Stimulated activated CD4-positive, alpha-beta T cell treated with anti-CD3 and anti-CD28 coated beads, Interleukin-15, amount 100 ng/mL, for 1 hour (primary cell): ENCODE data around the gene FTCDNL1.

Experiments
- DNase-seq, 2 donors: peaks; one replicate each; pipeline ENCODE4 v3.0.0-alpha.2; 2020; ENCODE audit warnings: low read depth in 1 of 2, low spot score in 1 of 2

FTCDNL1 gene

DNA sequence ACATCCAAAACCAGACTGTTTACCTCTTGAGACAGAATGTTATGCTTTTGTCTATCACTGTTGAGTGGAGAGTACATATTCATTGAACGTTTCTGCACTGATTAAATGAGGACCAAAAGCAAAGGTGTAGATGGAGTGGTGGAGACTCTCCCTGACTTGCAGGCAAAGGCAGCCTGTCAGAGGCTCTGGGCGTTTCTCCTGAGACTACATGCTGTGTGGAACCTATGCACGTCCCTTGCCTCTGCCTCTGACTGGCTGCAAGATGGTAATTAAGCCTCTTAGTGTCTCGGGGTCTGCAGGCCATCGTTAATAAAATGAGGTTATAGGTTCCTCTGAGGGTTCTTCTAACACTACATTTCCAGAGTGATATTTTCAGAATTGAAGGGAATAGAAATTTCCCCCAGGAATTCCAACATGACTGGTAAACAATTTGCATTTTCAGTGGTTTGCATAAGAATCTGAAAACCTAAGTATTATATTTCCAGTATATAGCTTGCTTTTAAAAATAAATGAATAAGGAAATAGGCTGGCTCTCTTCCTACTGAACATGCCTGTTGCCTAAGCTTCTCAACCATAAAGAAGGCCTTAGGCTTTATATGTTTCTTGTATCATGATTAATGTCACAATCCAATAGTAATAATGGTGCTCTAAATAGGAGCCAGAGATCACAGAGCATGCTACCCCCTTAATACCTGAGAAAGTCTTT lies 107.4 kb downstream of the FTCDNL1 start:
- DNase-seq, result no peak

DNA sequence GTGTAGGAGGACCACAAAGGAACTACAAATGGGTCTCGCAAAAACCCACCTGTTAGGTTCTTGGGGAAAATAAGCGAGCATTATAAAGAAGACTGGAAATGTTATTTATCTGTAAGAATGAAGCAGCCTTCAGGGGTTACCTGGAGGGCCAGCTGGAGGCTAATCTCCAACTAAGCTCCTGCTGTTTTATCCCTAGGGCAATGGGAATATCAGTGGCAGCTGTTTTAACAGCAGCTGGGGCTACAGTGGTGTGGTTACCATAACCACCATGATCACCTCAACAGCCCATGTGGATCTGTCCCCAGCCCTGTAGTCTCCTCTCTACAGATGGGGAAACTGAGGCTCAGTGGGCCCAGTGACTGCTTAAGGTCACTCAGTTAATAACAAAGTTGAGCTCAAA lies 108.1 kb downstream of the FTCDNL1 start:
- DNase-seq, result no peak

DNA sequence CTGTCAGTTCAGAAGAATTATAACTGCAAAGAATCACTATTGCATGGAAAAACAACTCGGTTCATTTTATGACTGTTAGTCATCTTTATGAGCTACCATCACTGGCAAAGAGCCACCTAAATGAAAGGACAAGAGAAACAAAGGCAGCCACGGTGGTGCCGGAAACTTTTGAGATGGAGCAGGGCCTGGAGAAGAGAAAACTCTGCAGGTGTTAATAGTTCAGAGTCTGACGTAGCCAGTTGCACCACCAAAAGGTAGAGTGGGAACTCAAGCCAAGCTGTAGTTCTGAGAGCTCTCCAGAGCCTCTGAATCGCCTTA lies 110.9 kb downstream of the FTCDNL1 start:
- no peak for DNase-seq

DNA sequence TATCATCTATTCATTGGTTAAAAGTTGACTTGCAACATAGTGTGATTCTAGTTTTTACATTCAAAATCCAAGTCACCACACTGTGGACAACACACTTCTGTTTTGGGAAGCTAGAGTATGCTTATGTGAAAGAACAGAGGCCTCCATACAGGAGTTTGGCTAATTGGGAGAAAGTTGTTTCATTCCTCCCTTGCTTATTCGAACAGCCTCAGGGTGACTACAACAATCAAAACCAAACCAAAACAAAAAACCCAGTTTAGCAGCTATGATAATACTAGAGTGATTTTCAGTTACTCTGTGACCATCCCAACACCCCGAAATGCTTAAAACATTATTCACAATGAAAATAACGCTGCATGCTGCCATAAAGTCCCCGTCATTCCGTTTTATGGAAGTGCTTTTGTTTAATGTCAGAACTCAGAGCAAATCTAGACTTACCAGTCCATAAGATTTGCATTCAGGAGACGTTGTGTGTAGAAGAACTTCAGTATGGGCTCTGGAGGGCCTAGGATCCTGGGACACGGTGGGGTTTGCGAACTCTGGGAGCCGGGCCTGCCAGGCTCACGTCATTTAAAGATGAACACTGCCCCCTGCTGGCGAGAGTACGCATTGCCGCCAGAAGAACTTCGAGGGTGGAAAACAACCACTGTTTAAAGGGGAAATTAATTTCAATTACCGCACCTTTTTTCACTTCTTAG lies 111.4 kb downstream of the FTCDNL1 start:
- DNase-seq, result peak; percentile 26 to 47

DNA sequence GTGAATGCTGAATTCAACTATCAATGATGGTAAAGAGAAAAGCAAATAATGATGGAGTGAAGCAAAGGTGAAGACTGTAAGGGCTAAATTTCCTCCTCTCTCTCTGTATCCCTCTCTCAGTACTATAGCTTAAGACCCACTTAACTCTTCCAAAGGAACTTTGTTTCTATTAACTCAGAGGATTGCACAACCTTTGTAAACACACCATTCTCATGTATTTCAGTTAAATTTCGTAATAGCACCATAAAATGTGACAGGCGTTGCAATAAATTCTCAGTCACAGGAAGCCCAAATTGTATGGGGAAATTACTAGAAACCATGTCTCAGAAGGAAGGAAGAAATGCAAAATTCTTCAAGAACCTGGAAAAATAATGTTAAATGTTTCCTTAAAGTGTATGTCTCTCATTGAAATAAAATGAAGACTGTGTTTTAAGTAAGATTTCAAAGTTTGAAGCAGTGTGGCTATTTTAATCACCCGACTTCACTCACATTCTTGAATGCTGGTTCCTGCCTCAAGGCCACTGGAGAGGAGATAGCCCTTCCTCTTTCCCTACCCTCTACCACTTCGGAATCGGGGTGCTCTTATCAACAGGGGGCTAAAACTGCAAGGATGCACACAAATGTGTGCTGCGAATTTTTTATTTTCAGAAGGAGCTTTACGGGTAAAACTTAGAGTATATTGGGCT lies 112.1 kb downstream of the FTCDNL1 start:
- DNase-seq, result no peak

DNA sequence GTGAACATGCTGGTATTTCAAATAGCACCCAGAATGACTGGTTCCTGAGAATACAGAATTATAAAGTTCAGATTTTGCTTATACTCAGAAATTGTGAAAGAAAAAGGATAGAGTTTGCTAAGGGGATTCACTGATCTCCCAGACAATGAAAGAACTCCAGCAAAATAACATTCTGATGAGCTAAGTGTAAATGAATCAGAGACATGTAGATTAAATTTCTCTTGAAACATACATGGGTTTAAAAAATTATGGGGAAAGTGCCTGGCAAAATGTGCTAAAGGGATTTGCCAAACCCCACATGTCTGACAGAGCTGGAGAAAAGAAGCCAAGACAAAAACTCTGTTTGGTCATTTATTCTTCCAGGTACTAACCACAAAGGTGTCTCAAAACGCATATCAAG lies 116.3 kb downstream of the FTCDNL1 start:
- DNase-seq, result no peak

DNA sequence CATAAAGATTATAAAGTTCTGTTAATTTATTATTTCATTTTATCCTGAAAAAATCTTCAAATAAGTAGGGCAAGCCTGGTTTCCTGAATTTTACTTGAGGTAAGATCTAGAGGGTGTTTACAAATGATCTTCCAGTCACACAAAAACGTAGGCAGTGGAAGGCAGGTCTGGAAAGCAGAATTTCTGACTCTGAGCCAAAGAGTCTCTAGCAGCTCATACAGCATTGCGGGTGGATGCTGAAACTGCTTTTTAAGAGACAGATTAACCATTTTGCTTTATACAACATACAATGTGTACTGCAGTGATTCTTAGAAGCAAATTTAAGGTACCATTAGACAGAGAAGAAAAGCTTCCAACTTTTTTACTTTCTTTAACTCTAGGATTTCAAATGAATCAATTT lies 117.0 kb downstream of the FTCDNL1 start:
- DNase-seq, result no peak

DNA sequence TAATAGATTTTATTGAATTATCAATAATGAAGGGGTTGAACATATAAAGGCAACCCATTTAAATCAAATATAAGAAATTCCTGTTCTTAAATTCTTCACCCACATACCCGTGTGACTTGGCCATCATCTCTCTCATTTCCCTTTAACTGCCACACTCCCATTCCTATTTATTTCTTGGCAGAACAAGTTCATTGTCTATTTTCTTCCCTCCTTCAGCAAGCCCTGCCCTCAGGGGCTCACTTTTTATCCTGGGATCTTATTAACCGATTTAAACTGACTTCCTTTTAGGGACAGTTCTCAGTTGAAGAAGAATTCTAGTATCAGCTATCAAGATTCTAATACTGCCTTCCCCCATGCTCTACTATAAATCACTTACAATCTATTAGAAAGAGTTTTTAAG lies 123.2 kb downstream of the FTCDNL1 start:
- no peak for DNase-seq

DNA sequence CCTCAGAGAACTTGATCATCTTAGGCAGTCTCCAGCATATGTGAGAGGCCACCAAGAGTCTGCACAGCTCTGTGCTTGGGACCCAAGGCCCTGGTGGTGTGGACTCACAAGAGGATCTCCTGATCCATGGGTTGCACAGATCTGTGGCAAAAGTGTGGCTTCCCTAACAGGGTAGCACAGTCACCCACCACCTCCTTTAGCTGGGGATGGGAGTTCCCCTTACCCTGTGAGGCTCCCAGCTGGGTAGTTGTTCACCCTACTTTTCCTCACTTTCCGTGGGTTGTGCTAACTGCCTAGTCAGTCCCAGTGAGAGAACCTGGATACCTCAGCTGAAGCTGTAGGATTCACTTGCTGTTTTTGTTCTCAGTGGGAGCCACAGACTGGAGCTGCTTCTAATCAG lies 123.7 kb downstream of the FTCDNL1 start:
- DNase-seq, result no peak

DNA sequence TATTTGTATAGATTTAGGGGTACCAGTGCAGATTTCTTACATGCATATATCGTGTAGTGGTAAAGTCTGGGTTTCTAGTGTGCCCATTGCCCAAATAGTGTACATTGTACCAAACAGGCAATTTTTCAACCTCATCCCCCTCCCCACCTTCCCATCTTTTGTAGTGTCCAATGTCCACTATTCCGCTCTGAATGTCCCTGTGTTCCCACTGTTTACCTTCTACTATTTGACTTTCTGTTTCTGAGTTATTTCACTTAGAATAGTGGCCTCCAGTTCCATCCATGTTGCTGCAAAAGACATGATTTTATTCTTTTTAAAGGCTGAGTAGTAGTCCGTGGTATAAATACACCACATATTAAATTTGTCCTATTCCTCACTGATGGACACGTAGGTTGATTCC lies 132.9 kb downstream of the FTCDNL1 start:
- DNase-seq, result no peak

DNA sequence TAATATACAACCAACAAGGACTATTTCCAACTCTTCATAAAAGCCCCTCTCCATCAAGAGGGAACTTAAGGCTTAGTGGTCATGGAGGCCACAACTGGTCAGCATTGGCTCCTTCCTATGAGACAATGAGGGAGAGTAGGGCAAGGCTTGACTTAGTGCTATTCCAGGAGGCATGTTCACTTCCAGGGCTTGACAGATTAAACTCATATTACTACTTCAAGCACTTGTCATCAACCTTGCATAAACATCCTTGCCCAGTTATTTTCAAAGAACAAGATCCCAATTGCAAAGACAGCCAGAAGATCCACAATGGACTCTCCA lies 133.4 kb downstream of the FTCDNL1 start:
- no peak for DNase-seq

DNA sequence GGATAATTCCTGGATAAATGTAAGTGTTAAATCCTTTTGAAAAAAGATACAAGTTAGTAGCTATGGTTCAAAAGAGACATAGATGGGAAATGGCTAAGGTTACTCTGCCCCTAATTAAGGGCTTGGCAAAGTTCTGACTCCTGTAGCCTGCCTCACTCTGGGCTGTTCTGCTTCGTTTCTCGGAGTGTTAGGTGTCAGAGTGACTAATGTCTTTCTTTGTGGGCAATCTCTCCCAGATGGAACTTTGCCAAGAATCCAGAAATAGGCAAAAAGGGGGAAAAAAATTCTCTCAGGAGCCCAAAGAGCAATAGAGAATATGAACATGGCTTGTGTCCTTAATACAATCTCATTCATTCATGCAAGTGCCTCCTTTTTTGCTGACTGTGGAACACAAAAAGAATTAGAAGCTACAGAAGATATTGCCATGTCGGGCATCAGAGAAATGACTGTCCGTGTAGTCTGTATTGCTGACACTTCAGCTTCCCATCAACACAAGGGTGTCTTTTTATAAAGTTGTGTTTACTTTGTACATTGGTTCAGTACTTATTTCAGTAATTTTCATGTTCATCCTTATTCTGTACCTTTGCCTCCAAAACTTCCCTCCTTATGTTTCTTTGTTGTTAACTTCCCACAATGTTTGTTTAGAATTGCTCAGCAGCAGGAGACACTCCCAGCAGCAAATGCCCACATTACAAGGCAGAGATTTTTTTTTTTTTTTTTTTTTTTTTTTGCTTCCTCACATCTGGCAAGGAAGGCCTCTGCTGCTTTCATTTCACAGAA lies 134.0 kb downstream of the FTCDNL1 start:
- DNase-seq, result no peak

DNA sequence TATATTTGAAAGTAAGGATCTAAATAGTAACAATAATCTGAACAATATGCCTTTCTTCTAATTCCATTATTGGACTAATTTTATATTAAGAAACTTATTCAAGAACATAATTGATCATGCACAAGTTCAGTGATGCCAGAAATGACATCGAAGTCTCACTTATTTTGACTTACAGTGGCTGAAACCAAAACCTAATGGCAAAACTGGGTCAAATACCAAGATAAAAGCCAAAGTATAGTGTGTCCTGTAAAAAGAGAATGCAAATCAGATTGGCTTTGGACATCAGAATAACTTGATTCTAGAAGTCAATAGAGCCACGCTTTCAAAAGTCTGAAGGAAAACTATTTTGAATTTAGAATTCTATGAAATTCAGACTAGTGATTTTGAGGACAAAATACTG lies 137.2 kb downstream of the FTCDNL1 start:
- no peak for DNase-seq

DNA sequence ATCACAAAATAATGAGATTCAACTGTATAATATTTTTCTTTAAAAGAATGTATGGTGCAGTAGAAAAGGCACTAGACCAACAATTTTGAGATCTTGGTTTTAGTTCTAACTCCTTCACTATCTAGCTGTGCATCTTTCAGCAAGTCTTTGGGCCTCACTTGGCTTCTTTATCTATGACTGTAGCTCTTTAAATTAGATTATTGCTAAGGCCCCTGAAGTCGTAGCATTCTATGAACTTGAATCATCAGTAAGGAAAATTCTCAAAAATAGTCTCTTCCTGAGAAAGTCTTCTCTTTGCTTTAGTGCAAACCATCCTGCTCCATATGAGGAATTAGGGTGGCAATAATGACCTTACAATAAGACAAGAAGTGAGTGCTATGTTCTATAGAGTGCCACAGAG lies 140.4 kb downstream of the FTCDNL1 start:
- no peak for DNase-seq
